ENCODE data around the gene COX6B2.

Gene COX6B2

GRCh38 chr19:55310498-55310897 is 44.0 kb downstream of the COX6B2 start:
- no peak for DNase-seq

GRCh38 chr19:55309448-55309847 is 45.1 kb downstream of the COX6B2 start:
- DNase-seq, result no peak

- DNase-seq, result no peak
These were observed 46.2 kb downstream of the COX6B2 start for GRCh38 chr19:55308281-55308680.

- DNase-seq, result no peak
These were observed 47.8 kb downstream of the COX6B2 start for GRCh38 chr19:55306712-55307111.

- DNase-seq, result no peak
These were observed 48.4 kb downstream of the COX6B2 start for GRCh38 chr19:55305983-55306562.

- peak; percentile 50 for DNase-seq
These were observed 49.0 kb downstream of the COX6B2 start for GRCh38 chr19:55305491-55305890.

GRCh38 chr19:55304980-55305379 is 49.5 kb downstream of the COX6B2 start:
- no peak for DNase-seq

GRCh38 chr19:55304279-55304978 is 50.1 kb downstream of the COX6B2 start:
- DNase-seq, result no peak

- DNase-seq, result no peak
These were observed 51.0 kb downstream of the COX6B2 start for GRCh38 chr19:55303477-55303876.

- DNase-seq, result no peak
These were observed 52.2 kb downstream of the COX6B2 start for GRCh38 chr19:55302318-55302703.

GRCh38 chr19:55301459-55302317 is 52.8 kb downstream of the COX6B2 start:
- peak; percentile 91 for DNase-seq

GRCh38 chr19:55300886-55301458 is 53.5 kb downstream of the COX6B2 start:
- DNase-seq, result no peak

GRCh38 chr19:55299991-55300390 is 54.5 kb downstream of the COX6B2 start:
- no peak for DNase-seq
